Measurements from ENCODE around the gene PRKCA.

Gene PRKCA

GRCh38 chr17:66791347-66791746 is 488.9 kb downstream of the PRKCA start:
- no peak for DNase-seq
- TF ChIP-seq GATA1 (IDR thresholded peaks at IDR 0.05; ENCODE audit: low read depth, low read length) = no peak
- no peak for TF ChIP-seq POLR2A (IDR thresholded peaks at IDR 0.05; ENCODE audit: low read length)

- no peak for TF ChIP-seq POLR2A (IDR thresholded peaks at IDR 0.05; ENCODE audit: low read length)
- no peak for TF ChIP-seq GATA1 (IDR thresholded peaks at IDR 0.05; ENCODE audit: low read depth, low read length)
These were observed 491.4 kb downstream of the PRKCA start for GRCh38 chr17:66793814-66794213.

GRCh38 chr17:66795486-66795885 is 493.1 kb downstream of the PRKCA start:
- TF ChIP-seq POLR2A (IDR thresholded peaks at IDR 0.05; ENCODE audit: low read length) (no peak), GATA1 (IDR thresholded peaks at IDR 0.05; ENCODE audit: low read depth, low read length) (no peak)
- DNase-seq = no peak

More at GRCh38 chr17:66793814-66794213, 491.4 kb downstream of the PRKCA start:
- DNase-seq = no peak

- DNase-seq = no peak
- TF ChIP-seq POLR2A (IDR thresholded peaks at IDR 0.05; ENCODE audit: low read length) = no peak
- TF ChIP-seq GATA1 (IDR thresholded peaks at IDR 0.05; ENCODE audit: low read depth, low read length) = no peak
These were observed 497.6 kb downstream of the PRKCA start for GRCh38 chr17:66799849-66800537.

- no peak for DNase-seq
- TF ChIP-seq GATA1 (IDR thresholded peaks at IDR 0.05; ENCODE audit: low read depth, low read length) (no peak), POLR2A (IDR thresholded peaks at IDR 0.05; ENCODE audit: low read length) (no peak)
These were observed 501.1 kb downstream of the PRKCA start for GRCh38 chr17:66803474-66803951.

- DNase-seq = no peak
- TF ChIP-seq GATA1 (IDR thresholded peaks at IDR 0.05; ENCODE audit: low read depth, low read length) (no peak), POLR2A (IDR thresholded peaks at IDR 0.05; ENCODE audit: low read length) (no peak)
These were observed 503.2 kb downstream of the PRKCA start for GRCh38 chr17:66805567-66805966.

- no peak for DNase-seq
- TF ChIP-seq GATA1 (IDR thresholded peaks at IDR 0.05; ENCODE audit: low read depth, low read length) = no peak
- TF ChIP-seq POLR2A (IDR thresholded peaks at IDR 0.05; ENCODE audit: low read length) = no peak
These were observed 504.8 kb downstream of the PRKCA start for GRCh38 chr17:66807182-66807581.

- TF ChIP-seq POLR2A (IDR thresholded peaks at IDR 0.05; ENCODE audit: low read length) (no peak), GATA1 (IDR thresholded peaks at IDR 0.05; ENCODE audit: low read depth, low read length) (no peak)
- no peak for DNase-seq
These were observed 507.0 kb downstream of the PRKCA start for GRCh38 chr17:66809408-66809807.

- TF ChIP-seq POLR2A (IDR thresholded peaks at IDR 0.05; ENCODE audit: low read length) = no peak
- no peak for TF ChIP-seq GATA1 (IDR thresholded peaks at IDR 0.05; ENCODE audit: low read depth, low read length)
- no peak for DNase-seq
These were observed 508.7 kb downstream of the PRKCA start for GRCh38 chr17:66810951-66811682.

- DNase-seq = no peak
- TF ChIP-seq POLR2A (IDR thresholded peaks at IDR 0.05; ENCODE audit: low read length) = no peak
- no peak for TF ChIP-seq GATA1 (IDR thresholded peaks at IDR 0.05; ENCODE audit: low read depth, low read length)
These were observed 509.3 kb downstream of the PRKCA start for GRCh38 chr17:66811683-66812054.

- DNase-seq = no peak
- no peak for TF ChIP-seq POLR2A (IDR thresholded peaks at IDR 0.05; ENCODE audit: low read length)
- TF ChIP-seq GATA1 (IDR thresholded peaks at IDR 0.05; ENCODE audit: low read depth, low read length) = no peak
These were observed 510.2 kb downstream of the PRKCA start for GRCh38 chr17:66812571-66812970.

GRCh38 chr17:66813296-66813695 is 510.9 kb downstream of the PRKCA start:
- no peak for TF ChIP-seq POLR2A (IDR thresholded peaks at IDR 0.05; ENCODE audit: low read length)
- TF ChIP-seq GATA1 (IDR thresholded peaks at IDR 0.05; ENCODE audit: low read depth, low read length) = no peak
- no peak for DNase-seq

GRCh38 chr17:66814026-66814425 is 511.6 kb downstream of the PRKCA start:
- no peak for TF ChIP-seq GATA1 (IDR thresholded peaks at IDR 0.05; ENCODE audit: low read depth, low read length)
- TF ChIP-seq POLR2A (IDR thresholded peaks at IDR 0.05; ENCODE audit: low read length) = no peak
- DNase-seq = no peak

GRCh38 chr17:66814570-66814969 is 512.2 kb downstream of the PRKCA start:
- no peak for TF ChIP-seq POLR2A (IDR thresholded peaks at IDR 0.05; ENCODE audit: low read length)

GRCh38 chr17:66817750-66818149 is 515.3 kb downstream of the PRKCA start:
- no peak for DNase-seq
- no peak for TF ChIP-seq GATA1 (IDR thresholded peaks at IDR 0.05; ENCODE audit: low read depth, low read length)
- no peak for TF ChIP-seq POLR2A (IDR thresholded peaks at IDR 0.05; ENCODE audit: low read length)

More at GRCh38 chr17:66814570-66814969, 512.2 kb downstream of the PRKCA start:
- DNase-seq = no peak

Measured in erythroblast (primary cell).